Measurements from ENCODE around the gene FAM174B.

The FAM174B gene

DNA sequence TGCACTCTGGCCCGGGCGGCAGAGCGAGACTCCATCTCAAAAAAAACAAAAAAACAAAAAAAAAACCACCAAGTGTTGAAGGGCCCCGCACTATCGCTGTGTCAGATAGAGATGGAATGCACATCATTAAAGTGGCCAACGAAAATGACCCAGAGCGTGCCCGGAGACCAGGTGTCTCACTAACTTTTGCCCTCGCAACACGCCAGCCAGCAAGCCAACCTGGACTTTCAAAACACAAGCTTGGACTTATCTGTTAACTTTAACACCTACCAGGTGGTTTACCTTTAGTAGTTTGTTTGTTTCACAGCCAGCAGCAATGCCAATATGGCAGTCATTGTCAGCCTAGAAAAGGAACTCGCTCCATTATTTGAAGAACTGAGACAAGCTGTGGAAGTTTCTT is 28.6 kb downstream of the FAM174B start:
- peaks cover 23% of the 10 kb centered on the region for H3K36me3 ChIP-seq (ENCODE audit: insufficient read depth, low read depth, low read length)
- H3K9me3 ChIP-seq (ENCODE audit: insufficient read depth, low read depth, low read length): no peaks in the 10 kb centered on the region
- peaks cover 5% of the 10 kb centered on the region; the same call in 1 of the 2 replicates for H3K4me1 ChIP-seq (ENCODE audit: insufficient read depth, low read length)
- H3K9ac ChIP-seq (ENCODE audit: low read depth, low read length): no peak overlapping the region
- no peaks in the 10 kb centered on the region for H3K27me3 ChIP-seq (ENCODE audit: insufficient read depth, low read length)
- H3K4me3 ChIP-seq (ENCODE audit: low read length): no peak overlapping the region
- H3K27ac ChIP-seq (ENCODE audit: low read length): no peak overlapping the region

GRCh38 chr15:92625251-92625980 is 30.2 kb downstream of the FAM174B start:
- Histone ChIP-seq H3K9me3 (ENCODE audit: insufficient read depth, low read depth, low read length) (no peaks in the 10 kb centered on the region), H3K4me1 (ENCODE audit: insufficient read depth, low read length) (peaks cover 5% of the 10 kb centered on the region; the same call in 1 of the 2 replicates), H3K4me3 (ENCODE audit: low read length) (no peak overlapping the region), H3K27me3 (ENCODE audit: insufficient read depth, low read length) (no peaks in the 10 kb centered on the region), H3K27ac (ENCODE audit: low read length) (no peak overlapping the region), H3K9ac (ENCODE audit: low read depth, low read length) (no peak overlapping the region; the same call in 1 of the 2 replicates), H3K36me3 (ENCODE audit: insufficient read depth, low read depth, low read length) (peaks cover 23% of the 10 kb centered on the region)

GRCh38 chr15:92624401-92624991 is 31.1 kb downstream of the FAM174B start:
- Histone ChIP-seq H3K9ac (ENCODE audit: low read depth, low read length) (no peak overlapping the region), H3K4me1 (ENCODE audit: insufficient read depth, low read length) (peaks cover 5% of the 10 kb centered on the region; the same call in 1 of the 2 replicates), H3K27me3 (ENCODE audit: insufficient read depth, low read length) (no peaks in the 10 kb centered on the region), H3K4me3 (ENCODE audit: low read length) (no peak overlapping the region), H3K9me3 (ENCODE audit: insufficient read depth, low read depth, low read length) (no peaks in the 10 kb centered on the region), H3K36me3 (ENCODE audit: insufficient read depth, low read depth, low read length) (peaks cover 19% of the 10 kb centered on the region), H3K27ac (ENCODE audit: low read length) (no peak overlapping the region)

DNA sequence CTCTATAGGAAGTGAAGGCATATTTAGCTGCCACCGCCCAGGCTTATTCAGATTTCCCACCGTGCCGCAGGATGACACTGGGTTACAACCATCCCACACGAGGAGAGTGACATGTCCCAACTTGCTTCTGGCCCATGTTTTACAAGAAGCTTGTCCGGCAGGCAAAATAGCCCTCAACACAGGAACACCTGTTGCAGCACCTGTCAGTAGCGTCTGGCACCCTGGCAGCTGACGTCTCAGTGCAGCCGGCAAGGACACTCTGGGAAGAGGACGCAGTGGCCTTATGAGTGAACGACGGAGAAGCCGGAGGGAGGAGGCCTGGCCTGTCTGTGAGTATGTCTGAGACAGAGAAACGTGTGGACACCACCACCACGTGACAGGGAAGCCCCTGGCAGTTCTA is 32.1 kb downstream of the FAM174B start:
- peaks cover 5% of the 10 kb centered on the region; the same call in 1 of the 2 replicates for H3K4me1 ChIP-seq (ENCODE audit: insufficient read depth, low read length)
- H3K9ac ChIP-seq (ENCODE audit: low read depth, low read length): no peak overlapping the region
- no peaks in the 10 kb centered on the region for H3K27me3 ChIP-seq (ENCODE audit: insufficient read depth, low read length)
- no peak overlapping the region for H3K4me3 ChIP-seq (ENCODE audit: low read length)
- H3K36me3 ChIP-seq (ENCODE audit: insufficient read depth, low read depth, low read length): peaks cover 11% of the 10 kb centered on the region; the same call in 1 of the 2 replicates
- H3K27ac ChIP-seq (ENCODE audit: low read length): no peak overlapping the region
- H3K9me3 ChIP-seq (ENCODE audit: insufficient read depth, low read depth, low read length): no peaks in the 10 kb centered on the region

GRCh38 chr15:92621972-92622533 is 33.5 kb downstream of the FAM174B start:
- peaks cover 6% of the 10 kb centered on the region; the same call in 1 of the 2 replicates for H3K36me3 ChIP-seq (ENCODE audit: insufficient read depth, low read depth, low read length)
- no peak overlapping the region for H3K4me3 ChIP-seq (ENCODE audit: low read length)
- no peak overlapping the region for H3K27ac ChIP-seq (ENCODE audit: low read length)

GRCh38 chr15:92620991-92621390 is 34.6 kb downstream of the FAM174B start:
- H3K9ac ChIP-seq (ENCODE audit: low read depth, low read length): no peak overlapping the region
- no peak overlapping the region for H3K27ac ChIP-seq (ENCODE audit: low read length)
- peaks cover 5% of the 10 kb centered on the region; the same call in 1 of the 2 replicates for H3K36me3 ChIP-seq (ENCODE audit: insufficient read depth, low read depth, low read length)
- H3K9me3 ChIP-seq (ENCODE audit: insufficient read depth, low read depth, low read length): no peaks in the 10 kb centered on the region
- peaks cover 11% of the 10 kb centered on the region; the same call in 1 of the 2 replicates for H3K4me1 ChIP-seq (ENCODE audit: insufficient read depth, low read length)
- H3K4me3 ChIP-seq (ENCODE audit: low read length): no peak overlapping the region
- H3K27me3 ChIP-seq (ENCODE audit: insufficient read depth, low read length): no peaks in the 10 kb centered on the region

More at GRCh38 chr15:92621972-92622533, 33.5 kb downstream of the FAM174B start:
- H3K27me3 ChIP-seq (ENCODE audit: insufficient read depth, low read length): no peaks in the 10 kb centered on the region
- peaks cover 11% of the 10 kb centered on the region; the same call in 1 of the 2 replicates for H3K4me1 ChIP-seq (ENCODE audit: insufficient read depth, low read length)
- H3K9me3 ChIP-seq (ENCODE audit: insufficient read depth, low read depth, low read length): no peaks in the 10 kb centered on the region
- no peak overlapping the region for H3K9ac ChIP-seq (ENCODE audit: low read depth, low read length)

- Histone ChIP-seq H3K9me3 (ENCODE audit: insufficient read depth, low read depth, low read length) (no peaks in the 10 kb centered on the region), H3K27ac (ENCODE audit: low read length) (no peak overlapping the region), H3K4me1 (ENCODE audit: insufficient read depth, low read length) (peaks cover 7% of the 10 kb centered on the region; the same call in 1 of the 2 replicates), H3K4me3 (ENCODE audit: low read length) (no peak overlapping the region), H3K36me3 (ENCODE audit: insufficient read depth, low read depth, low read length) (peaks cover 5% of the 10 kb centered on the region; the same call in 1 of the 2 replicates), H3K27me3 (ENCODE audit: insufficient read depth, low read length) (no peaks in the 10 kb centered on the region), H3K9ac (ENCODE audit: low read depth, low read length) (no peak overlapping the region)
Measured at GRCh38 chr15:92619145-92620101, 36.2 kb downstream of the FAM174B start.

DNA sequence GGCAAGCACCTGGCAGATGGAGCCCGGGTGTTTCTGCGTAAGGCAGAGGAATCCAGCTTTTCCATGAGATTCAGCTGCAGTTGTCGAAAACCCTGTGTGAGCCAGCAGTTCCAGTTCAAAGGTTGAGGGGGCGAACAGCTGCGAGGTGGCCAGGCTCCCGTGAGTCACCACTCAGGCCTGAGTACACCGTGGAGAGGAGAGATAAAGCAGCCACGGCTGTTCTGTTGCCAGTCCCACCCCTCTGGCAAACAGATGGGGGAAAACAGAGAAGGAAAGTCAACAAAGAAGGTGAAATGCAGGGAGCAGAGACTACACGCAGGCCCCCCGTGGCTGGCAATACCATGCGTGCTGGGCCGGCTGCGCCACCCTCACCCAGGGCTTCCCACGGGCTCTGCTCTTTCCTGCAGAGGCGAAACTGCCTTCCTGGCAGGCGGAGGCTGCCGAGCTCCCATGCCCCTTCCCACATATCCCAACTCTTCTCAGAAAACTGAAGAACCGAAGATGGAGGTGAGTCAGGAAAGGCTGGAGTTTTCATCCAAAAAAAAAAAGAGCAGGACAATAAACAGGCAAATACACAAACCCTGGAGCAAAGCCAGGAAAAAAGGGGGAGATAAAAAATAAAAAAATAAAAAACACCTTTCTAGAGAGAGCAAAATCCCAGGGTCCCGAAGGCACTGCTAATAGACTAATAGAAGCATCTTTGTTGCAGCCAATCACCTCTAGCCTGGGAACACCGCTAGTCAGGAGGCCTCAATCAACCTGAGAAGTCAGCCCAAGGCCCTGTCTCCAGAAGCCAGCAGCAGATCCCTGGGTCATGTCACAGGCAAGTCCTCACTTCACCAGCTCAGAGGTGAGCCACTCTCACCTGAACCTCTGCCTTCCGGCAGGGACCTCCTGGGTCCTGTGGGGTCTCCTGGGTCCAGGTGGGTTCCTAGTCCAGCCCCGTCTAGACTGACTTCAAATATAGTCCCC is 37.7 kb downstream of the FAM174B start:
- no peak overlapping the region for H3K4me3 ChIP-seq (ENCODE audit: low read length)

GRCh38 chr15:92616621-92617548 is 38.7 kb downstream of the FAM174B start:
- H3K27me3 ChIP-seq (ENCODE audit: insufficient read depth, low read length): no peaks in the 10 kb centered on the region
- H3K9ac ChIP-seq (ENCODE audit: low read depth, low read length): no peak overlapping the region
- H3K4me3 ChIP-seq (ENCODE audit: low read length): no peak overlapping the region
- H3K36me3 ChIP-seq (ENCODE audit: insufficient read depth, low read depth, low read length): peaks cover 5% of the 10 kb centered on the region; the same call in 1 of the 2 replicates
- peak overlapping the region; percentile 33 for H3K27ac ChIP-seq (ENCODE audit: low read length)
- H3K4me1 ChIP-seq (ENCODE audit: insufficient read depth, low read length): peaks cover 6% of the 10 kb centered on the region; the same call in 1 of the 2 replicates
- no peaks in the 10 kb centered on the region for H3K9me3 ChIP-seq (ENCODE audit: insufficient read depth, low read depth, low read length)

More for the DNA sequence above, 37.7 kb downstream of the FAM174B start:
- no peak overlapping the region for H3K9ac ChIP-seq (ENCODE audit: low read depth, low read length)
- H3K27me3 ChIP-seq (ENCODE audit: insufficient read depth, low read length): no peaks in the 10 kb centered on the region
- H3K4me1 ChIP-seq (ENCODE audit: insufficient read depth, low read length): peaks cover 6% of the 10 kb centered on the region; the same call in 1 of the 2 replicates
- peaks cover 5% of the 10 kb centered on the region; the same call in 1 of the 2 replicates for H3K36me3 ChIP-seq (ENCODE audit: insufficient read depth, low read depth, low read length)
- no peaks in the 10 kb centered on the region for H3K9me3 ChIP-seq (ENCODE audit: insufficient read depth, low read depth, low read length)
- H3K27ac ChIP-seq (ENCODE audit: low read length): peak overlapping the region; percentile 33

Measured in iPS-20b (cell line).